Dedifferentiated amniotic fluid mesenchymal stem cell (primary cell): Measurements from ENCODE around the gene C2orf76.

ENCODE experiments used
- DNase-seq: peaks from one replicate; pipeline ENCODE4 v3.0.0-alpha.2; 2016; ENCODE audit errors: extremely low spot score

The C2orf76 gene

DNA sequence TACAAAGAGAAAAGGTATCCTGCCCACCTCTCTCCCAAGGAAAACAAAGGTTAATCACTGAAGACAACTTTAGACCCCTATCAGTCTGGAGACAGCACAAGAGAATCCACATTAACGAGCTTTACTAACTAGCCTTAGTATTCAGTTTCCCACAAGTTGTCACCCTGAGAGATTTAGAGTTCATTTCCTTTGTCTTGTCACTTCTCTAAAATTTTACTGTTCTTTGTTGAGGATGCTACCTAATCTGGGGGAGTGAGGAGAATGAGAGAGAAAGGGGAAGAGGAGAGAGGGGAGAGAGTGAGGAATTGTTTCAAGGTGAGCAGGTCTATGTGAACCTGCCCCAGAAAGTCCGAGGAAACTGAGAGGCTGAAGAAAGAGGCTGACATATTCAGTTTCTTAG, 28.4 kb downstream of the C2orf76 start:
- no peak for DNase-seq

DNA sequence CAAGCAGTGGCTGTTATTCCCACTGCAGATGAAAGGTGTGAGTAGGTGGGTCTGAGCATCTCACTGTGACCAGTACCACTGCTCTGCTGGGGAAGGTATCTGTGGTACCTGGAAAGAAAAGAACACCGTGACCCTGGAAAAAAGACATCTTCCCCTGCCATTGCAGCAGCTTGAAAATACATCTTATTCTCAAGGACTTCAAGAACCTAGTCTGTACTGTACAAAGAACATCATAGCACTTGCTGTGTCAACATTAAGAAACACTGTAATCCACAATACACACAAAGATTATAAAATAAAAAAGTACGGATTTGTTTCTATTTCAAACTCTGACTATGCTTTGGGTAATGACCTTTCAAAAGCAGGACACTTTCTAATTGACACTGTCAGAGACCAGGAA, 28.9 kb downstream of the C2orf76 start:
- DNase-seq: no peak

DNA sequence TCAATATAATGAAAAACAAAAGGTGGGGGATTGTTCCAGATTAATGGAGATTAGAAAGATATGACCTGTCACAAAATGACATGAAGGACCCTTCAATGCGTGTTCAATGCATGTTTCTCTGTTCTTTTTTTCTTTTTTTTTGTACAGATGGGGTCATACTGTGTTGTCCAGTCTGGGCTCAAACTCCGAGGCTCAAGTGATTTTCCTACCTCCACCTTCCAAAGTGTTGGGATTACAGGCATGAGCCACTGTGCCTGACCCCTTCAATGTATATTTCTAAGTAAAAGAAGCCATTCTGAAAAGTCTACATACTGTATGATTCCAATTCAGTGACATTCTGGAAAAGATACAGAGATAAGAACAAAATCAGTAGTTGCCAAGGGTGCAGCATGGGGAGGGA, 32.8 kb downstream of the C2orf76 start:
- DNase-seq: no peak

DNA sequence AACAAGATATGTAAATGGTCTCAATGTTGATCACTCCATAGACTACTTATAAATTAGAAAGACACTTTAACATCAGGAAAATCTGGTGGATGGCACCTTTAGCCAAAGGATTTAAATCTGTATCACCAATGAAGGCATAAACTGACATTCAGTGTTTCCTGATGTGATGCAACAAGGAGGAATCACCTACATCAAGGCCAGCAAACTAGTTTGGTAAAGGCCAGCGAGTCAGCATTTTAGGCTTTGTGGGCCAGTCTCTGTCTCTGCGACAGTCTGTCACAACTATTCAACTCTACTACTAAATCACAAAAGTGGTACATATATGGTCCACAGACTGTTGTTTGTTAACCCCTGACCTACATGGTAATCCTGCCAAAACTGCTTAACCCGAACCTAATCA, 33.3 kb downstream of the C2orf76 start:
- DNase-seq: no peak

DNA sequence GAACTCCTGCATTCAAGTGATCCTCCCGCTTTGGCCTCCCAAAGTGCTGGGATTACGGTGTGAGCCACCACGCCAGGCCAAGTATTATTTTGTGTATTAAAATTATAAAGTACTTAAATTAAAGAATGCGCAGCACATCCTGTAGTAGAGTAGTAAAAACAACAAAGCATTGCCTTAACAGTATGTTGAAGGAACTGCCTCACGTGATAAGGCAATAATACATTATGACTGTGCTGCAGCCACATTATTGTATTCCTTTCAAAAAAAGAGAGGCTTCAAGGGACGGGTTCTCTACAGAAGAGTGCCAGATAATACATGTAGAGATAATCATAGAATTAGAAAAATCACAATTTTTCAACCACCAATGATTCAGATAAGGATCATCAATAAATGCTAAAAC, 33.7 kb downstream of the C2orf76 start:
- DNase-seq: no peak

DNA sequence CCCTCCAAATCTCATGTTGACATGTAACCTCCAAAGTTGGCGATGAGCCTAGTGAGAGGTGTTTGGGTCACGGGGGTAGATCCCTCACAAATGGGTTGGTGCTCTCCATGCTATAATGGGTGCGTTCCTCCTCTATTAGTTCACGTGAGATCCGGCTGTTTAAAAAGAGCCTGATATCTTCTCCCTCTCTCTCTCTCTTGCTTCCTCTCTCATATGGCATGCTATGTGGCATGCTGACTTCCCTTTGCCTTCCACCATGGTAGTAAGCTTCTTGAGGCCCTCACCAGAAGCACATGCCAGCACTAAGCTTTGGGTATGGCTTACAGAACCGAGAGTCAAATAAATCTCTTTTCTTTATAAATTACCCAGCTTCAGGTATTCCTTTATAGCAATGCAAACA, 39.2 kb downstream of the C2orf76 start:
- DNase-seq: no peak

DNA sequence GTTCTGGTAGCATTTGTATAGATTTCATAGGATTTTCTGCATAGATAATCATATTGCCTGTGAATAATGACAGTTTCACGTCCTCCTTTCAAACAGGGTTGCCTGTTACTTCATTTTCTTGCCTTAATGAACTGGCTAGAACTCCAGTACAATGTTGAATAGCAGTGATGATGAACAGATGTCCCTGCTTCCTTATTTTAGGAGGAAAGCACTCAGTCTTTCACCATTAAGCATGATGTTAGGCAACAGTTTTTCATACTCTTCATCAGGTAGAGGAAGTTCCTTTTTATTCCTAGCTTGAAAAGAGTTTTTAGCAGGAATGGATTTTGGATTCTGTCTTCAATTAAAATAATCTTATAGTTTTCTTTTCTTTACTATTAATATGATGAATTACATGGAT, 39.7 kb downstream of the C2orf76 start:
- DNase-seq: no peak

DNA sequence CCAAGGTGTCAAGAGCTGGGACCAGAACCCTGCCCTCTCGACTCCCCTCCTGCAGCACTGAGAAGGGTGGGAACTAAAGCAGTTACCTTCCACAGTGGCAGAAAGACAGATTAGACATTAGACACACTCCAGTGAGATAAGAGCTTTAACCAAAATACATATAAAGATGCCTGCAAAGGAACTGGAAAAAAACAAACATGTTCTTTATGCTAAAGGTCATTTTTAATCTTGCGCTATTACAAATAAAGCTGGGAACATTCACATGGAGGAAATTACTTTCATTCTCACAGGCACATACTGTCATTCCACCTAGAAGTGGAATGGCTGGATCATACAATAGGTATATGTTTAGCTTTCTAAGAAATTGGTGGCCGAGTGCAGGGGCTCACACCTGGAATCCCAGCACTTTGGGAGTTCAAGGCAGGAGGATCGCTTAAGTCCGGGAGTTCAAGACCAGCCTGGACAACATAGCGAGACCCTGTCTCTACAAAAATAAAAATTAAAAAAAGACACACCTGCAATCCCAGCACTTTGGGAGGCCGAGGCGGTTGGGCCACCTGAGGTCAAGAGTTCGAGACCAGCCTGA, 41.9 kb downstream of the C2orf76 start:
- DNase-seq: no peak

DNA sequence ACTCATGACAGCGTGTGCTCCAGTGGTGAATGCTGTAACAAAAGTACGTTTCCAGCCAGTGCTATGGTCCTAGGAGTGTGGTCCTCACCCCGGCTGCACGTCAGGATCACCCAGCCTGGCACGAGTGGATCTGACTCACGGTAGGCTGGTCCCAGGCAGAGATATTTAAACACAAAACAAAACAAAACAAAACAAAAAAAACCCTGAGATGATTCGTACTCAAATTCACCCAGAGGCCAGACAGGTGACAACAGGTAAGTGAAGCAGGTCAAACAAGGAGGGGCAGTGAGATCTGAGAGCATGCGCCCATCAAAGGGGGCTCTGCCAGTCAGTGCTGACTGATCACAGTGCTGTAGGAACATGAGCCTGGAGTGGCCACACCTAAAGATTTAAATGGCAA, 43.2 kb downstream of the C2orf76 start:
- no peak for DNase-seq

DNA sequence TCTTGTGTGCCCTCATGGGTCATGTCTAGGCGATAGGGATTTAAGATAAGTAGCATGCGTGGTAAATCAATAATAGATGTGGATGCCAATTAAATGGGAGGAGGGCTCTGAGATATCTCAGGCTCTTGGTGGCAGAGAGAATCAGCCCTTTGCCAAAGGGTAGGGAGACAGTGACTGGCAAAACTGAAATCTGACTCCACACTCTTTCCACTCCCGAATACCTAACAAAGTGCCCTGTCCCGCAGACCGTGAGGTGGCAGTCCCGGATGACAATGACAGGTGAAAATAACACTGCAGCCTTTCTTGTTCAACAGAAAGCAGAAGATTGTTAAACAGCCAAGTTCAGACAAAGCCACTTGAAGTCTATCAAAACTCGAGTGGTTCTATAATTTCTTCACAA, 47.0 kb downstream of the C2orf76 start:
- no peak for DNase-seq

DNA sequence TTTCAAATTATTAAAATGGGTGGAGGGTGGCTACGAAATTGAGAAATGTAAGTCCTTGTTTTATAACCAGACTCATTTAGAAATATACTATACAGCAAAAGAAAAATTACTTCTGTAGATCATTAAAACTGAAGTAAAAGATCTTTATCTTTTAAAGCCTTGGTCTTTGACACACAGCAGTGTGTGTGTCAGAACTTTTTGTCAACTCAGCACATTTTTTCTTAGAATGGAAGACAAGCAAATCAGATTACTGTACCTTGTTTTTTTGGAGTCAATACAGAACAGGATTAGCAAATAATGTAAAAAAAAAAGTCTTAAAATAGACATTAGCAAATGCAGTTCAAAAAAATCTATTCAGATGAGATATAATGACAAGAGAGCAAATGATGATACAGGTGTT, 49.1 kb downstream of the C2orf76 start:
- DNase-seq: no peak

DNA sequence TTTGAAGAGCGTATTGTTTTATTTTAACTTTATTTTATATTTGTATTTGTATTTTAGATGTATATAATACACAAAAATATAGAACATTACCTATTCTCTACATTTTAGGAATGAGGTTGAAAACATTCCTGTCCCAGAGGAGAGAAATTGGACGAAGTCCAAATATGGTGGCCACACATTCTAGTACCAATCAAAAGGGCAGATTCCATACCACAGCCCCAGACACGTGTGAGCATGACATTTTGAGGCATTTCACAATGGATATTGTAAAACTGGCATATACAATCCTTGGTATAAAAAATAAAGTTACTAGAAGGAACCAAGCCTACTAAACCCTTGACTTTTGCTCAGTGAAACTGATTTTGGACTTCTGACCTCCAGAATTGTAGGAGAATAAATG, 50.6 kb downstream of the C2orf76 start:
- DNase-seq: no peak

DNA sequence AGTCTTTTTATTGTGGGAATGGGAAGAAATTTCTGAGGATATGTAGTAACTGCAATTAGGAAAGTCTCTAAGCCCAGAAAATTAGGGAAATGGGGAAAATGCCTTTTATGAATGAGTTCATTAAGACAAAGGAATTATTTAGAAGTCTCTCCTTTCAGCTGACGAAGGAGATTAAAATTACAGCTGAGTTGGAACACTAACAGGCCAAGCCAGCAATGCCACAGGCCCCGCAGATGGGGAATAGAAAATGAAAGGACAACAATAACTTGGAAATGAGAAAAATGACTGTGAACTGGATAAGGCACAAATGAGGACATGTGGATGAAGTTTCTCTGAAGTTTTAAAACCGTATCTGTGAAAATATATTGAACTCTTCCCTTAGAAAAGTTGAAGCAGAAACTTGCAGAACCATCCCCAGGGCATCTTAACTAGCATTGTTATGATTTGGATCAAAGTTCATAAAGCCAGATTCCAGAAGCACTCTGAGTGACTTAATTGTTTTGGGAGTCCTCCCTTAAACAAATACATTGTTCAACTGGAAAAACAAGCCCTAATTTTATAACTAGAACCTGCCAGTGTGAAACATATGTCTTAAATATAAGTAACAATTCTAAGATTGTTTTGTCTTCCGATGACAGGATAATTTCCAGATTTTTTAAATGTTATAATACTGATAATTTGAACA, 51.3 kb downstream of the C2orf76 start:
- DNase-seq: no peak

DNA sequence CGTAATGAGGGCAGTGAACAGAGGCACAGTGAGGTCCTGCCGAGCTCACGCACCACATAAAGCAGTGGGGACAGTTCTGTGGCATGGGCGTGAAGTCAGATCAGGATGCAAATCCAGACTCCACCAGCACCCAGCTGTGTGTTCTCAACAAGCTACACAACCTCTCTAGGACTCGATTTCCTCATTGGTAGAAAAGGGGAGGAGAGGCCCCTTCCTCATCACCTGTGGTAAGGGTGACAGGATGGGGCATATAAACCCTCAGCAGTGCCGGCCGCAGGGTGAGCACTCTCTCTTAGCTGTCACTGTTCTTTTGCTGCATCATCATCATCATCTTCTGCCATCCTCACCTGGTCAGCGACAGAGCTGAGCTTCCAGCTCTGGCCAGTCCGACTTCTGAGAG, 54.8 kb downstream of the C2orf76 start:
- DNase-seq: no peak

DNA sequence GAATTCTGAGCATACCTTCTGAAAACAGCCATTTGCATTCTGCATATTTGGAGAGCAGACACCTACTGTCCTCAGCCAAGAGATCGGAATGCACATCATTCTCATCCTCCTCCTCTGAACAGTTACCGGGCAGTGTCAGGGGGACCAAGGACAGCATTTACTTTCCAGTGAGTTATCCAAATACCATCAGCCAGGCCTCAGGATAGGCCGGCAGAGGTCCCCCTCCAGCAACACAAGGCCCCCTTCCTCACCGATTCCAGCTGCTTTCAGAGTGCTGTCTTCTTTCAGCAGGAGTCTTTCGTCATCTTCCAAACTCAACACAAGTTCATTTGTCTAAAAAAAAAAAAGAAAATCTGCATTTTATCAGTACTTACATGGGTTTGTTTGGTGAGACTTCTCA, 55.3 kb downstream of the C2orf76 start:
- DNase-seq: no peak

DNA sequence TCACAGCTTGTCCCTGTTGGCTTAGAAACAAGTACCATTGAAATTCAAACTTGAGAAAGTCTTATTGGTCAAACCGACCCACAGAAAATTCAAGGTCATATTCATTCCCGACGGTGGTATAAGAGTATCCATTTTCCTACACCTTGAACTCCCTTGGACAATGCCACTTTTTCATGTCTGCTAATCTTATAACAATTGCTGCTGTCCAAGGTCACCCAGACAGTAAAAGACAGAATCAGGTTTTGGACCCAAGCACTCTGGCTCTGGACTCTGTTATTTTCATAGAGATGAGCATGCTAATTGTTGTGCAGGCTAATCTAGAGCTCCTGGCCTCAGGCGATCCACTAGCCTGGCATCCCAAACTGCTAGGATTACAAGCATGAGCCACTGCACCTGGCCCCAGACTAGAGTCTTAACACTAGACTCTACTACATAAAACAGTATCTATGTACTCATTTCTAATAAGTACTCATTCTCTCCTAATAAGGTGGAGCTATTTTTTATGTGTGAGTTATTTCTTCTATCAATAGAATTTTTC, 57.8 kb downstream of the C2orf76 start:
- no peak for DNase-seq

DNA sequence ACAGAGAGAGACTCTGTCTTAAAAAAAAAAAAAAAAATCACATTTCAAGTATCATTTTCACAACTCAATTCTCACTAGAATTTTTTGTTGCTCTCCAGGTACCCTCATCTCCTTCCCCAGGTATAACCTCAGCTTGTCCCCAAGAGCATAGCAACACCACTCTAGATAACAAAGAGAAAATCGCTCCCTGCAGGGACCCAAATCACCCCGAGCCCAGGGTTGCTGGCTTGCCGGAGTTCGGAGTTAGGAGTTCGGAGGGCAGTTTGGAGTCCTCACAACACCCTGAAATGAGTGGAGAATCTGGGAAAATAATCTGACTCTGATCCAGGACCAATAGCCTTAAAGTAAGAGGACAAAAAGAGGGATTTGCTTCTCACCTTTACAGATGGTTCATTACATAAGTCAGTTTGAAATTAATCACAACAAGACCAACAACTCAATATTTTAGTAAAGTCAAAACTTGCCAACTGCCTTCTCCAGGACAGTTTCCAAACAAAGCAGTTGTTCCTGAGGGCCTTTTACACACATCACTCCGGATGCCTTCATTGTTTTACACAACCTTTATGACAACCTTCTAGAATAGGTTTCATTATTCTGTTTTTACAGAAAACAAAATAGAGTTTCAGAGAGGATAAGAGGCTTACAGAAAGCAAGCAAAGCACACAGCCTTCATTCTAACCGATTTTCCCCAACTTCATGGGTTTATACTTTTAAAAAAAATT, 59.1 kb downstream of the C2orf76 start:
- no peak for DNase-seq

DNA sequence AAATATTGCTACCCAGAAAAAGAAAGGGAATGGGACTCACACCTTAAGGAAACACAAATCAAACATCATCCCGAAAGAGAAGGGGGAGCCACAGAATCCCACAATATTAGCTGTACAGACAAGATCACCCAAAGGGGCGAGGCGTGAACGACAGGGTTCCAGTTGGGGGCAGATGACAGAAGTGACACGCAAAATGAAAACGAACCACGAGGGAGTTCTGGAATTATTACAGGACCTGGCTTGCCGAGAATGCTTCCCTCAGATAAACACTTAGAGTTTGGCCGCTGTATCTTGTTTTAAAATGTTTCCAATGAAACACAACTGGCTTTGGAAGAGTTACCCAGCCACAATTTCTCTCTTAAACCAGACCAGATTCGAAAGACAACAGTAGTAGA, 60.4 kb downstream of the C2orf76 start:
- DNase-seq: no peak

DNA sequence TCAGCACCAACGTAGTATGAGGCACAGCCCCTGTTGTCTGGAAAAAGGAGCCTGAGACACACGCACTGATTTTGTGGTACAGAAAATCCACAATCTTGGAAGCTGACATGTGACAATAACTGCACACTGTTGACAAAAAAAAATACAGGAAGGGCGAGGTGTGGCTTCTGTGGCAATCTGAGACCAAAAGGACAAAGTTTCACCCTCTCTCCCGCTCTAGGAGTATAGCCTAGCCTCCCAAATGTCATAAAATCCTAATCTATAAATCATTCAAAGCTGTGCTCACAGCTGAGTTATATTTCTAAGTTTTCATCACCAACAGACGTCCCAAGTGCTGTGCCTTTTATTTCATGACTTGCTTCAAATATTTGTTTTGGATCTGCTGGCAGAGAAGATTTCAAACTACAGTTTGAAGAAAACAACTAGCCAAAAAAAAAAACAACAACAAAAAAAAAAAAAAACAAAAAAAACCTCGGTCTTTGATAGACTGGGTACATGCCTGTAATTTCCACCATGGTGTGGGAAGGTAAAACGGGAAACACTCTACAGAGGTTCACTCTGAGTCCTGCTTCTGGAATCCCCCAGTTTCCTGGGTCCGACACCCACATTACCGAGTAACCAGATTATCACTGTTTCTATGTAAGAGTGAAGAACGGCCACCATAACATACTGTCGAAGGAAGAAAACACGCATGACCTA, 61.0 kb downstream of the C2orf76 start:
- DNase-seq: no peak

DNA sequence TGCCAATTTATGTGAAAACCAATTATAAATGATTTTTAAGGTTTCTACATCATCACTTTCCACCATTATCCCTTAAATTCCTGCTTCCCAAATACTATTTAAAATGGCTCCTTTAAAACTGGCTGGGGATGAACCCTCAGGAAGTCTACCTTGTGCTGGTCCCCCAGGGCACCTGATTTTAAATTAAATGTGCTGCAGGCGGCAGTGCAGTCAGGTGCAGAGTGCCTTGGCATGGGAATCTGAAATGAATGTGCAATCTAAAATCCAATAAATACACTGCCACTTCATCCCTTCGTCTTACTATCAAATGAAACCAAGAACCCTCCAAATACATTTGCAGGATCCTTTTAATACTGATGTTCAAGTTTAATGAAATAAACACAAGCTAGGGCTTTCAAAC, 61.8 kb downstream of the C2orf76 start:
- DNase-seq: no peak

DNA sequence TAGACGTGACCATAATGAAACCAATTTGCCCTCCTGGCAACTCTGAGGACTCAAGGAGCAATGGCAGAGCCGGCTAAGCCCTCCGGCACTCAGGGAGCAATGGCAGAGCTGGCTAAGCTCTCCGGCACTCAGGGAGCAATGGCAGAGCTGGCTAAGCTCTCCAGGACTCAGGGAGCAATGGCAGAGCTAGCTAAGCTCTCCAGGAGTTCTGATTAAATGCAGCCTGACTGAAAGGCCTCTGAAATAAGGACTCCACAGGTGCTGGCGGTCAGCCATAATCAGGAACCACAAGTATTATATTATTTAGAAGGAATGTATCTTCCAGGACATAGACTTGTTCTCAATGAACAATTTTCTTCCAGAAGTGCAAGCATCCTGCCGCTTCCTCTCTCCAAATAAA, 65.2 kb downstream of the C2orf76 start:
- DNase-seq: no peak

DNA sequence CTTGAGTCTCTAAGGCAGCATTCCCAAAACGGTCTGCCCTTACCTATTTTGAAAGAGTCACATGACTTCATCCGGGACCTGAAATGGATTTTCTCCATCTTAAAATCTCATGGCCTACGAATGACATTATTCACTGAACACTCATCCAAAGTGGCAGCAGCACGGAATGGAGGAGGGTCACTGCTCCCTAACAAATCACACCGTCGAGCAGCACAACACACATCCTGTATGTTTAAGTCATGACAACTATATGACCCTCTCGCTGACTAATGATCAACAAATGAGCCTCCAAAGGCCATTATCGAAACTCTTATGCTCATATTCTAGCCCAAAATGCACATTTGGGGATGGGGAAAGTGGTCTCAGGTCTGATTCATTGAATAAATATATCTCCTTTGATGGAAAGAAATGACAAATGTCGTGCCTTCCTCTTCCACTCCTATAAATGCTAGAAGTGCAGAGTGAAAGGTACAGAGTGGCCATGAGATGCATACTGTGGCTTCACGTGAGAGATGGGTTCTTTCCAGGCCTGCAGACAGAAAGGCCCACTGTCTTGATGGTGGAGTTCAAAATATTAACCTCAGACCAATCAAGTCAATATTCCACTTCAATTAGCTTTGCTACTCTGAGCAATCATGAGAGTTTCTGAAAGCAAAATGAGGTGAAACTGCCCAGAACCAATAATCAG, 70.8 kb downstream of the C2orf76 start:
- no peak for DNase-seq
